Ectodermal cell (in vitro differentiated cells): Measurements from ENCODE around the gene RNF187.

ENCODE experiments used
- H3K27ac ChIP-seq: 2 replicates; pipeline ENCODE4 v1.7.0; 2013; ENCODE audit warnings: mild to moderate bottlenecking, low read depth, low read length; ENCODE audit not compliant: insufficient read depth, poor library complexity, severe bottlenecking
- H3K27me3 ChIP-seq: 2 replicates; pipeline ENCODE4 v1.7.0; 2013; ENCODE audit warnings: mild to moderate bottlenecking, low read length; ENCODE audit not compliant: insufficient read depth, control insufficient read depth, poor library complexity, severe bottlenecking
- H3K36me3 ChIP-seq: one replicate; pipeline ENCODE4 v1.7.0; 2013; ENCODE audit warnings: low read length; ENCODE audit not compliant: control insufficient read depth, insufficient read depth
- H3K4me1 ChIP-seq: one replicate; pipeline ENCODE4 v1.7.0; 2013; ENCODE audit warnings: low read length; ENCODE audit not compliant: control insufficient read depth, insufficient read depth
- H3K4me3 ChIP-seq: 2 replicates; pipeline ENCODE4 v1.7.0; 2013; ENCODE audit warnings: low read depth, low read length, control low read depth; ENCODE audit not compliant: insufficient read depth
- H3K9me3 ChIP-seq: 2 replicates; pipeline ENCODE4 v1.7.0; 2013; ENCODE audit warnings: mild to moderate bottlenecking, low read length, moderate library complexity; ENCODE audit not compliant: control insufficient read depth
- WGBS, 2 experiments: methylation state at CpG; one replicate each; pipeline ENCODE4 v1.1.7; 2013; ENCODE audit warnings: missing lambda C conversion rate in 2 of 2; 5-methylcytosine and 5-hydroxymethylcytosine counted together

Gene RNF187

GRCh38 chr1:228510101-228510802 lies 23.1 kb downstream of the RNF187 start:
- no peaks in the 10 kb centered on the region for H3K9me3 ChIP-seq
- no peak overlapping the region for H3K27ac ChIP-seq
- H3K27me3 ChIP-seq, result peaks cover 34% of the 10 kb centered on the region
- H3K4me1 ChIP-seq, result no peaks in the 10 kb centered on the region
- H3K36me3 ChIP-seq, result no peaks in the 10 kb centered on the region
- H3K4me3 ChIP-seq, result no peak overlapping the region
- 68 to 72% methylated on average over 5 of the region's 5 CpGs for WGBS, 2 experiments

- Histone ChIP-seq H3K9me3 (no peaks in the 10 kb centered on the region), H3K27me3 (peaks cover 39% of the 10 kb centered on the region), H3K27ac (no peak overlapping the region), H3K4me1 (no peaks in the 10 kb centered on the region), H3K4me3 (no peak overlapping the region), H3K36me3 (no peaks in the 10 kb centered on the region)
- 83 to 86% methylated on average over 3 of the region's 3 CpGs for WGBS, 2 experiments
Observed at GRCh38 chr1:228510803-228511413, 23.7 kb downstream of the RNF187 start.

GRCh38 chr1:228511546-228512445 lies 24.6 kb downstream of the RNF187 start:
- H3K4me1 ChIP-seq, result no peaks in the 10 kb centered on the region
- WGBS, 2 experiments, result 82 to 83% methylated on average over 13 of the region's 13 CpGs
- H3K9me3 ChIP-seq, result no peaks in the 10 kb centered on the region
- no peak overlapping the region for H3K4me3 ChIP-seq
- no peak overlapping the region for H3K27ac ChIP-seq
- H3K36me3 ChIP-seq, result no peaks in the 10 kb centered on the region
- H3K27me3 ChIP-seq, result peaks cover 48% of the 10 kb centered on the region

- Histone ChIP-seq H3K36me3 (no peaks in the 10 kb centered on the region), H3K9me3 (no peaks in the 10 kb centered on the region), H3K4me3 (no peak overlapping the region), H3K27ac (no peak overlapping the region), H3K4me1 (no peaks in the 10 kb centered on the region), H3K27me3 (peaks cover 58% of the 10 kb centered on the region)
- WGBS, 2 experiments, result 71 to 72% methylated on average over 4 of the region's 4 CpGs
Observed at GRCh38 chr1:228512781-228513198, 25.6 kb downstream of the RNF187 start.

GRCh38 chr1:228513236-228513900 lies 26.2 kb downstream of the RNF187 start:
- H3K27me3 ChIP-seq, result peaks cover 64% of the 10 kb centered on the region
- H3K36me3 ChIP-seq, result no peaks in the 10 kb centered on the region
- H3K4me1 ChIP-seq, result no peaks in the 10 kb centered on the region
- no peaks in the 10 kb centered on the region for H3K9me3 ChIP-seq
- H3K4me3 ChIP-seq, result no peak overlapping the region
- H3K27ac ChIP-seq, result no peak overlapping the region
- 73 to 74% methylated on average over 14 of the region's 14 CpGs for WGBS, 2 experiments

- 90 to 91% methylated on average over 7 of the region's 7 CpGs for WGBS, 2 experiments
- no peak overlapping the region for H3K27ac ChIP-seq
- H3K4me1 ChIP-seq, result no peaks in the 10 kb centered on the region
- H3K9me3 ChIP-seq, result no peaks in the 10 kb centered on the region
- no peaks in the 10 kb centered on the region for H3K36me3 ChIP-seq
- peaks cover 71% of the 10 kb centered on the region for H3K27me3 ChIP-seq
- no peak overlapping the region for H3K4me3 ChIP-seq
Observed at GRCh38 chr1:228514421-228514820, 27.2 kb downstream of the RNF187 start.

GRCh38 chr1:228515200-228515834 lies 28.1 kb downstream of the RNF187 start:
- no peaks in the 10 kb centered on the region for H3K36me3 ChIP-seq
- peaks cover 71% of the 10 kb centered on the region for H3K27me3 ChIP-seq
- no peaks in the 10 kb centered on the region for H3K4me1 ChIP-seq
- H3K4me3 ChIP-seq, result no peak overlapping the region
- no peaks in the 10 kb centered on the region for H3K9me3 ChIP-seq
- 50 to 57% methylated on average over 2 of the region's 2 CpGs for WGBS, 2 experiments
- H3K27ac ChIP-seq, result no peak overlapping the region

- no peaks in the 10 kb centered on the region for H3K4me1 ChIP-seq
- no peaks in the 10 kb centered on the region for H3K36me3 ChIP-seq
- no peak overlapping the region for H3K4me3 ChIP-seq
- 51 to 87% methylated on average over 1 to 2 of the region's 2 CpGs for WGBS, 2 experiments
- no peak overlapping the region for H3K27ac ChIP-seq
- no peaks in the 10 kb centered on the region for H3K9me3 ChIP-seq
- H3K27me3 ChIP-seq, result peaks cover 51% of the 10 kb centered on the region
Observed at GRCh38 chr1:228517655-228518054, 30.5 kb downstream of the RNF187 start.

GRCh38 chr1:228527596-228527995 lies 40.4 kb downstream of the RNF187 start:
- Histone ChIP-seq H3K9me3 (no peaks in the 10 kb centered on the region), H3K27me3 (no peaks in the 10 kb centered on the region), H3K4me1 (no peaks in the 10 kb centered on the region), H3K4me3 (no peak overlapping the region), H3K27ac (no peak overlapping the region), H3K36me3 (no peaks in the 10 kb centered on the region)
- WGBS, 2 experiments, result 58 to 65% methylated on average over 5 of the region's 5 CpGs
